ENCODE measurements around the gene RNU7-1. TPM values are rescaled to one million over a fixed set of nuclear protein-coding genes. Genes with fewer than 3 reads are reported as not detected.

Gene RNU7-1
- total RNA-seq, 1 donor from 2014 or later, result not detected

- peak; percentile 97 for DNase-seq (ENCODE audit: low spot score)
Observed at GRCh38 chr12:6937481-6938352, 5.9 kb upstream of the RNU7-1 start.

- no peak for DNase-seq (ENCODE audit: low spot score)
Observed at GRCh38 chr12:6938353-6939190, 5.0 kb upstream of the RNU7-1 start.

- no peak for DNase-seq (ENCODE audit: low spot score)
Observed at GRCh38 chr12:6939191-6939540, 4.5 kb upstream of the RNU7-1 start.

- DNase-seq (ENCODE audit: low spot score), result no peak
Observed at GRCh38 chr12:6941267-6941666, 2.3 kb upstream of the RNU7-1 start.

- no peak for DNase-seq (ENCODE audit: low spot score)
Observed at GRCh38 chr12:6941782-6942181, 1.8 kb upstream of the RNU7-1 start.

- peak; percentile 43 for DNase-seq (ENCODE audit: low spot score)
Observed at GRCh38 chr12:6942331-6942665, 1.3 kb upstream of the RNU7-1 start.

GRCh38 chr12:6943389-6943721 lies 261 bp upstream of the RNU7-1 start:
- peak; percentile 96 for DNase-seq (ENCODE audit: low spot score)

GRCh38 chr12:6944381-6945186 lies 968 bp downstream of the RNU7-1 start:
- DNase-seq (ENCODE audit: low spot score), result peak; percentile 97

- DNase-seq (ENCODE audit: low spot score), result no peak
Observed at GRCh38 chr12:6945613-6946012, 2.0 kb downstream of the RNU7-1 start.

- DNase-seq (ENCODE audit: low spot score), result peak; percentile 77
Observed at GRCh38 chr12:6946033-6946919, 2.7 kb downstream of the RNU7-1 start.

- DNase-seq (ENCODE audit: low spot score), result no peak
Observed at GRCh38 chr12:6946920-6947374, 3.3 kb downstream of the RNU7-1 start.

- no peak for DNase-seq (ENCODE audit: low spot score)
Observed at GRCh38 chr12:6947615-6948014, 4.0 kb downstream of the RNU7-1 start.

GRCh38 chr12:6948873-6949594 lies 5.4 kb downstream of the RNU7-1 start:
- DNase-seq (ENCODE audit: low spot score), result no peak

- DNase-seq (ENCODE audit: low spot score), result no peak
Observed at GRCh38 chr12:6950401-6950801, 6.8 kb downstream of the RNU7-1 start.

- DNase-seq (ENCODE audit: low spot score), result no peak
Observed at GRCh38 chr12:6950811-6951540, 7.4 kb downstream of the RNU7-1 start, which contains the start of gene PTPN6. Gene PTPN6 (plus strand): TSS chr12:6951356. CDS start chr12:6951513, 157 bp downstream.

GRCh38 chr12:6951551-6952120 lies 8.0 kb downstream of the RNU7-1 start:
- DNase-seq (ENCODE audit: low spot score), result no peak

GRCh38 chr12:6952121-6952862 lies 8.7 kb downstream of the RNU7-1 start:
- no peak for DNase-seq (ENCODE audit: low spot score)

- DNase-seq (ENCODE audit: low spot score), result no peak
Observed at GRCh38 chr12:6952863-6953441, 9.3 kb downstream of the RNU7-1 start.

Data from umbilical cord (tissue), 2 donors.